HG03439 (cell line): Measurements from ENCODE around the gene GPR146.

Experiments used
- ATAC-seq: cut with Tn5 transposase; IDR thresholded peaks from one replicate; pipeline ENCODE4 v1.9.1; 2021; ENCODE audit warnings: mild to moderate bottlenecking, moderate library complexity; ENCODE audit not compliant: unreplicated experiment

The GPR146 gene

GRCh38 chr7:1090686-1091643 is 46.6 kb downstream of the GPR146 start:
- no peak for ATAC-seq

- no peak for ATAC-seq
These were observed 47.3 kb downstream of the GPR146 start for GRCh38 chr7:1091644-1092027.

GRCh38 chr7:1092161-1092632 is 47.9 kb downstream of the GPR146 start:
- no peak for ATAC-seq

DNA sequence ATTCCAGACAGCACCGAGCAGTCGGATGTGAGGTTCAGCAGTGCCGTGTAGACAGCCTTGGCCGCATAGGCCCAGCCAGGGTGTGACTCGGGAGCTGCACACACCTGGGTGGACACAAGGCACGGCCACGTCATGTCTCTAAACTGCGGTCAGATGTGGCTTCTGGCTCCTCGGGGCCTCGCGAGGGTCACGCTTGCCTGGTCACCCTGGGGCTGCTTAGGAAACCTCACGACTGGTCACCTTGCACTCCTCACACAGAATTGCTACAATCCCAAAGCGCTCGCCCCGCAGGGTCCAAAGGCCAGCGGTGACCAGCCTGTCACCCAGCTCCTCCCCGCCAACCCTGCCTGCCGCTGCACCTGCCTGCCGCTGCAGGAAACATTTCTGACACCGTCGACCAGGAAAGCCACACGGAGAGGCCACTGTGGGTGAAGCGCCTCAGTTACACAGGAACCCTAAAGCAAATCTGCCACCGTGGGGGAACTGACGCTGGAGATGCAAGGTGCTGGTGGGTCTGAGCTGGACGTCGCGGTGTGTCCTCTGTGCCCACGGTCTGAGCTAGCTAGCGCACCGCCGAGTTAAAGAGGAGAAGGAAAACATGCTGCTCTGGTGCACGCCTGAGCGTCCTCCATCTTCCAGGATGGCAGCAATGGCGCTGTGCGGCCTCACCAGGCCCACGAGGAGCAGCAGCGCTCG is 48.6 kb downstream of the GPR146 start:
- no peak for ATAC-seq

DNA sequence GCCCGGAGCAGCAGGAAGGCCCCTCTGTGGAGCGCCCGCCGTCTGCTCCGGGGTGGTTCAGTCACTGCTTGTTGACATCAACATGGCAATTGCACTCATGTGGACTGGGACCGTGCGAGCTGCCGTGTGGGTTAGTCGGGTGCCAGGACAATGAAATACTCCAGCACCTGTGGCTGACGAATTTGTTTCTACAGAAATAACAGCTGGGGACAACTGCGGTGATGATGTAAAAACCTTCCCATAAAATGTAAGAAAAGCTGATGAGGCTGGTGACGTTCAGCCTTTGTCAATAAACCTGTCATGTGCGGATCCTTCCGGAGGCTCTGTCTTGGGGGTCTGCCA is 49.1 kb downstream of the GPR146 start:
- no peak for ATAC-seq

- no peak for ATAC-seq
These were observed 49.7 kb downstream of the GPR146 start for GRCh38 chr7:1093916-1094508.

- ATAC-seq: no peak
These were observed 50.5 kb downstream of the GPR146 start for GRCh38 chr7:1094870-1095269.

- no peak for ATAC-seq
These were observed 51.3 kb downstream of the GPR146 start for GRCh38 chr7:1095621-1096155.

DNA sequence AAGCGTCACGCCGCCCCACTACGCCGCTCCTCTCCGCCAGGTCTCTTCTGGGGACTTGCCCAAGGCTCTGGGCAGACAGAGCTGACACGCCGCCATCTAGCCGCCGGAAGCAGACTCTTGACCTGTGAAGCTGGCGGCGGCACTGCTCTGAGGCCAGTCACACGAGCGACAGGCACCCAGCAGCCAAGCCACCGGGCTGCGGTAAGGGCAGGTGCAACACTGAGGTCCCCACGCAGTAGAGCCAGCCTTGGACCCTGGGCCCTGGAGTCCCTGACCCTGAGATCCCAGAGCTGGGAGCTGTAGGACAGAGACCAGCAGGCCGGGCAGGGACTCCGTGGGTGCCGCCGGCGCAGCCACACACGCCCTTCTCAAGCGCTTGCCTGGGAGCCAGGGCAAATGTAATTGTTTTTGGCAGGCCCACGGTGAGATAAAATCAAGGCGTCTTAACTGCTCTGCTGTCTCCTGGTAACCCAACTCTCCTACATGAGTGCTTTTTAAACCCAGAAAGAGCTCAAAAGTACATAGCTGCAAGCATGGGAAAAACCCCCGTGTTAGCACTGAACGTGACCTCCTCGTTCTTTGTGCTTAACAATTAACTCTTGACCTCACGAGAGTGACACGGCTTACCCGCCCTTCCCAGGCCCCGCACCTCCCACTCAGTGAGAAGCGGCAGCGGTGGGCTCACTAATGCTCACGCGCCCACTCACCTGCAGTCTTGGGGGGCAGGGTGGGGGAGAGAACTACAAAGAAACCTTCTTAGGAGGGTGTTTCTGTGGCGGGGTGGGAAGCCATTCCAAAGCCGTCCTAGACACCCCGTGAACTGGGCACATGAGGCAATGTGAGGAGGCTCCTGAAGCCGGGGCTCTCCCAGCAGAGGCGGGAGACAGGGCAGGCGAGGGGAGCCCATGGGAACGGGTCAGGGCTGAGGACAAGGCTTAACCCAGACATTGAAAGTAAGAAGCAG is 52.1 kb downstream of the GPR146 start:
- no peak for ATAC-seq

DNA sequence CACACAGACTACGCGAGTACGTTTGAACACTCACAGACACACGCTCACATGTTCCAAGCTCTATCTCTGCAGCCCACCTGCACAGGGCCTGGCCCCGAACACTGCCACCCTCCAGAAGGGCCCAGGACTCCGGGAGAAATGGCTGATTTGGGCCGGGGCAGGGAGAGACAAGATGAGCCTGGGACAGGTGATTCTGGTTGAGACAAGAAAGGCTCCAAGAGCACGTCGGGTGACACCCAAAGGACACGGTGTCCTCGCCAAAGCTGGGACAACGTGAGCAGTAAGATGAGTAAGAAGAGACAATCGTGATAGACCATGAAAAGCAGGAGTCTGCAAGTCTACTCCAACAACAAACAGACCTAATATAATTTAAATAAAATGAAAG is 52.8 kb downstream of the GPR146 start:
- ATAC-seq: no peak

DNA sequence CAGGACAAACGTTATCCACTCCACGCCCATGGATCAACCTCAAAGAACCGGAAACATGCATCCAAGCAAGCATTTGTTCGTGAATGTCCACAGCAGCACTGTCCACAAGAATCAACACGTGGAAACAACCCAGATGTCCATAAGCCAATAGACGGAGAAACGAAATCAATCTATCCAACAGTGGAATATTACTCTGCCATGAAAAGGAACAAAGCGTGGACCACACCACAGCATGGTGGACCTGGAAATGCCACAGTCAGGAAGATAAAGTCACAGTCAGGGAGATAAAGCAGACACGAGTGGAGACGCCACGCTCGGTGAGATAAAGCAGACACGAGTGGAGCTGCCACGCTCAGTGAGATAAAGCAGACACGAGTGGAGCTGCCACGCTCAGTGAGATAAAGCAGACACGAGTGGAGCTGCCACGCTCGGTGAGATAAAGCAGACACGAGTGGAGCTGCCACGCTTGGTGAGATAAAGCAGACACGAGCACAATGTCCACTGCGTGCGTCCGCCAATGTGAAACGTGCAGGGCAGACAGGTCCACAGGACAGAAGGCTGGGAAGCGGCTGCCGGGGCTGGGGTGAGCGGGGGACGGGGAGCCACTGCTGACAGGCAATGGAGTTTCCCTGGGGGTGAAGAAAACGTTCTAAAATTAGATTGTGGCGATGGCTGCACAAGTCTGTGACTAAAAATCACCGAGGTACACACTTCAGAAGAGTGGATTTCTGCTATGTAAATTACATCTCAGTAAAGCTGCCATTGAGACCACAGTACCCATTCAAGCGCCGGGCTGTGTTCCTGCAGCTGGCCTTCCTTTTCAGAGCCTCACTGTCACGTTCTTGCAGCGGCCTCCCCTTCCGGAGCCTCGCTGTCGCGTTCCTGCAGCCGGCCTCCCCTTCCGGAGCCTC is 54.2 kb downstream of the GPR146 start:
- ATAC-seq: no peak

- ATAC-seq: no peak
These were observed 54.8 kb downstream of the GPR146 start for GRCh38 chr7:1099154-1099542.

DNA sequence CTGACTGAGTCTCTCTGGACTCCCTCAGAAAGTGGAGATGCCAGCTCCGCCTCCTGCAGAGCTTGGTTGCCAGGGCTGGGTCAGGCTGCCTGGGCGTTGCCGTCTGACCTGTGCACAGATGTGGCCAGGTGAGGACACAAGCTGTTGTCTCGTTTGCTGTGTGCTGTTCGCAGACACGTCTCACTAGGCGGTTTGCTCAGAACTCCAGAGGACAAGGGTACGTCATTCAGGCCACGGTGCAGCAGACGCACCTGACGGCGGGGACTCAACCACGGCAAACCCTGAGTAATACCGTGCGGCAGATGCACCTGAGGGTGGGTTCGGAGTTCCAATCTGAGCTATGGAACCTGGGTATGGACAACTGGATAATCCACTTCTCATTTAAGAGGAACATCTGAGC is 55.3 kb downstream of the GPR146 start:
- ATAC-seq: no peak

DNA sequence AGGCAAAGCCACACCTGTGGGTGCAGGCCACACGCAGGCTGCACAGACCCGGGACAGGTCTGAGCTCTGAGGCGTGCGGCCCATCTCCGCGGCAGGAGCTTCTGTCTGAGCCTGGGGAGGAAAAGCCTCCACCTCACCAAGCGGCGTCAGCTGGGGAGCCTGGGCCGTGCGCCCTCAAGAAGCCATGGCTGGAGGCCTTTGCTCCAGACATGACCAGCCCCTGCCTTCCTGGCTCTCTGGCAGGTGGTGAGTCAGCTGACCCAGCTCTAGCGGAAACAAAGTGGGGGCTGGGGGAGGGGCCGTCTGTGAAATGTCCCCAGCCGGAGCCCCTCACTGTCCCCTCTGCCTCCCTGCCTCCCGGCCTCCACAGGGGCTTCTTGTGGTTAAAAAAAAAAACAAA is 56.0 kb downstream of the GPR146 start:
- no peak for ATAC-seq

GRCh38 chr7:1100834-1101562 is 56.7 kb downstream of the GPR146 start:
- no peak for ATAC-seq

GRCh38 chr7:1101563-1102431 is 57.5 kb downstream of the GPR146 start:
- no peak for ATAC-seq

GRCh38 chr7:1103009-1103788 is 58.9 kb downstream of the GPR146 start:
- peak; percentile 39 for ATAC-seq
